Smooth muscle cell (in vitro differentiated cells): ENCODE data around the gene RECK. TPM values are rescaled to one million over a fixed set of nuclear protein-coding genes. Genes with fewer than 3 reads are reported as not detected.
A peak's percentile ranks its signal among the peaks of the same experiment; 100 is the strongest.

Experiments
- DNase-seq: peaks from one replicate; lab custom pipeline; 2025; ENCODE audit not compliant: unreplicated experiment; lab: John Stamatoyannopoulos, UW
- H2AFZ ChIP-seq: fragments of 200-600 bp; sonication (generic); 2 replicates; pipeline ENCODE4 v1.6.0; 2016; ENCODE audit warnings: antibody characterized with exemption, low read depth, mild to moderate bottlenecking
- H3F3A ChIP-seq: fragments of 200-600 bp; sonication (generic); 2 replicates; pipeline ENCODE4 v1.6.0; 2017; ENCODE audit warnings: antibody characterized with exemption, low read depth
- H3K27ac ChIP-seq: fragments of 200-600 bp; sonication (generic); 2 replicates; pipeline ENCODE4 v1.5.1; 2016; ENCODE audit warnings: low read depth, mild to moderate bottlenecking
- H3K27me3 ChIP-seq: fragments of 200-600 bp; sonication (generic); 2 replicates; pipeline ENCODE4 v1.6.1; 2016; ENCODE audit warnings: low read depth, mild to moderate bottlenecking
- H3K36me3 ChIP-seq: fragments of 200-600 bp; sonication (generic); 2 replicates; pipeline ENCODE4 v1.5.1; 2016; ENCODE audit warnings: low read depth
- H3K4me1 ChIP-seq: fragments of 200-600 bp; sonication (generic); 2 replicates; pipeline ENCODE4 v1.5.1; 2016; ENCODE audit warnings: low read depth
- H3K4me2 ChIP-seq: fragments of 200-600 bp; sonication (generic); 2 replicates; pipeline ENCODE4 v1.6.0; 2016; ENCODE audit warnings: mild to moderate bottlenecking
- H3K4me3 ChIP-seq: fragments of 200-600 bp; sonication (generic); 2 replicates; pipeline ENCODE4 v1.5.1; 2016; ENCODE audit warnings: mild to moderate bottlenecking
- H3K79me2 ChIP-seq: fragments of 200-600 bp; sonication (generic); 2 replicates; pipeline ENCODE4 v1.6.0; 2016; ENCODE audit warnings: low read depth, mild to moderate bottlenecking
- H3K9ac ChIP-seq: fragments of 200-600 bp; sonication (generic); 2 replicates; pipeline ENCODE4 v1.6.0; 2016; ENCODE audit warnings: low read depth
- H3K9me3 ChIP-seq: fragments of 200-600 bp; sonication (generic); replicated peaks from 2 replicates; pipeline ENCODE4 v1.5.1; 2016; ENCODE audit warnings: low read depth
- H4K20me1 ChIP-seq: fragments of 200-600 bp; sonication (generic); 2 replicates; pipeline ENCODE4 v1.6.0; 2016; ENCODE audit warnings: low read depth
- CTCF ChIP-seq: fragments of 200-600 bp; sonication (generic); IDR thresholded peaks from 2 replicates; pipeline ENCODE4 v1.5.1; 2017; ENCODE audit warnings: borderline replicate concordance, mild to moderate bottlenecking, antibody characterized with exemption; ENCODE audit not compliant: insufficient read depth, poor library complexity, severe bottlenecking
- WGBS: methylation state at CpG from one replicate; pipeline ENCODE4 v1.1.7; 2016; ENCODE audit warnings: low lambda C conversion rate; 5-methylcytosine and 5-hydroxymethylcytosine counted together
- polyA plus RNA-seq: library from polyadenylated mRNA; unstranded; fragments of >200 nt; fragmentation: Nextera tagmentation; extraction: Ambion mirVana; gene quantifications from 2 replicates; pipeline ENCODE4 v1.2.1, GENCODE V29; 2016
- total RNA-seq: library from RNA; depleted of rRNA; stranded (reverse); fragments of >200 nt; gene quantifications from 2 replicates; pipeline ENCODE4 v1.2.3, GENCODE V29; 2014

Gene RECK
- total and polyA plus RNA-seq, 2 experiments from 2014 or later, result 42.9 to 50.0 TPM

- Histone ChIP-seq H3K9ac (no peak overlapping the region), H3K4me1 (no peaks in the 10 kb centered on the region), H3K36me3 (no peaks in the 10 kb centered on the region), H3K4me3 (no peak overlapping the region), H3K79me2 (no peaks in the 10 kb centered on the region), H3F3A (no peaks in the 10 kb centered on the region), H3K27me3 (no peaks in the 10 kb centered on the region), H4K20me1 (no peaks in the 10 kb centered on the region), H2AFZ (no peak overlapping the region), H3K4me2 (no peak overlapping the region), H3K9me3 (no peaks in the 10 kb centered on the region), H3K27ac (no peak overlapping the region)
- WGBS, result 85% methylated on average over 6 of the region's 6 CpGs
- no peak for TF ChIP-seq CTCF
- DNase-seq, result no peak
These were observed 17.6 kb upstream of the RECK start for GRCh38 chr9:36018891-36019720.

DNA sequence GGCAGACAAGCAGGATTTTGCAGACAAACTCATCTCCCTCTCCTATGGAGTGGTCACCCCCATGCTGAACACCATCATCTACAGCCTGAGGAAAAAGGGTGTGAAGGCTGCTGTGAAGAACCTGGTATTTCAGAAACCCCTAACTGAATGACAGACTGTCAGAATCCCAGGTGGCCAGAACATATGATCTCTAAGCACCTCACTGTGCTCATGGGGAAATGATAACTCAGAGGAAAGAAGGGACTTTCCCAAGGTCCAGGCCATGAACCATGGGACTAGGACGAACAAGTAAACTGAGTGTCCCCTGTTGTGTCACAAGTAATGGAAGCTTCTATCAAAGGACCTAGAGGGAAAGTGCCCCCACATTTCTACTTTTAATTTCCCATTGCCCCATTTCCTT, 14.7 kb upstream of the RECK start:
- H3K79me2 ChIP-seq, result no peaks in the 10 kb centered on the region
- H4K20me1 ChIP-seq, result no peaks in the 10 kb centered on the region
- H3K9ac ChIP-seq, result no peak overlapping the region
- no peak overlapping the region for H2AFZ ChIP-seq
- no peaks in the 10 kb centered on the region for H3K27me3 ChIP-seq
- no peaks in the 10 kb centered on the region for H3K4me1 ChIP-seq
- H3K27ac ChIP-seq, result no peak overlapping the region
- no peak for TF ChIP-seq CTCF
- no peak for DNase-seq
- no peak overlapping the region for H3K4me2 ChIP-seq
- no peak overlapping the region for H3K4me3 ChIP-seq
- no peaks in the 10 kb centered on the region for H3K36me3 ChIP-seq
- no peaks in the 10 kb centered on the region for H3F3A ChIP-seq
- H3K9me3 ChIP-seq, result no peaks in the 10 kb centered on the region
- 96% methylated on average over 1 of the region's 1 CpG for WGBS

- H3K36me3 ChIP-seq, result no peaks in the 10 kb centered on the region
- H3K27ac ChIP-seq, result no peak overlapping the region
- no peak overlapping the region for H3K9ac ChIP-seq
- no peak overlapping the region for H3K4me2 ChIP-seq
- no peak overlapping the region for H2AFZ ChIP-seq
- H3K4me1 ChIP-seq, result no peaks in the 10 kb centered on the region
- peak; percentile 80 for TF ChIP-seq CTCF
- DNase-seq, result no peak
- H4K20me1 ChIP-seq, result no peaks in the 10 kb centered on the region
- no peaks in the 10 kb centered on the region for H3F3A ChIP-seq
- H3K4me3 ChIP-seq, result no peak overlapping the region
- H3K27me3 ChIP-seq, result no peaks in the 10 kb centered on the region
- H3K79me2 ChIP-seq, result no peaks in the 10 kb centered on the region
- 48% methylated on average over 13 of the region's 13 CpGs for WGBS
- no peaks in the 10 kb centered on the region for H3K9me3 ChIP-seq
These were observed 13.3 kb upstream of the RECK start for GRCh38 chr9:36023260-36024048.
